Measurements from ENCODE around the gene BCO2.
"Not testable (repeated sequence)": the region's sequence is repeated elsewhere in the genome, so short reads cannot be mapped to it uniquely, and the experiment has no call there.

The BCO2 gene

DNA sequence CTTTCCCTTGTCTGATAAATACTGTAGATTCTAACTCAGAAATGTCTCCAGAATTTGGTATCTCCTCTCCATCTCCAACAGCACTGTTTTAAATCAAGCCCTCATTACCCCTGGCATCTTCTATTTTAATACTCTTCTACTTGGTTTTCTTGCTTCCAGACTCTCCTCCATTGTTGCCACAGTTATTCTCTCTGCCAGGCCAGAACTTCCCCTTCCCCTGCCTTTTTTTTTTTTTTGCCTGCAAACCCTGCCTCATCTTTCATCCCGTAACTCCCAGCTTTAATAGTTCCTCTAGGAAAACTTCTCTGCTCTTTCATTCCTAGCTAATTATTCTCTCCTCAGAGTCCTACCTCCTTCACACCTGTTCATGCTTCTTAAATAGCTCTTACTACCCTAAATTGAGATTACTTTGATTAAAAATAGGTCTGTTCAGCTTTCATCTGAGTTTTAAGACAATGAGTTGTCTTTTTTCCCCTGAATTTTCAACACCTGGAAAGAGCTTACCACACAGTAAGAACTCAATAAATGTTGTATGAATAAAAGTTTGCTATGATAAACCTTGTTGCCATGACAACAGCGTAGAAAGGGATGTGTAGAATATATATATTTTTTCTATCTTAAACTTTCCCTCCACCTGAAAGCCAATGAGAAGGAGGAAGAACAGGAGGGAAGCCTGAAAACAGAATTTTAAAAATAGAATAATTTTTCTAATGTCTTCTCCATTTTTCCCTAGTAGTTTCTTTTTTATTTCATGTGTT lies 15.0 kb upstream of the BCO2 start:
- Histone ChIP-seq H3K9ac (ENCODE audit: low read length) (no peak overlapping the region), H3K79me2 (ENCODE audit: control insufficient read depth, insufficient read depth, low read length, poor library complexity) (no peaks in the 10 kb centered on the region), H3K27me3 (ENCODE audit: insufficient read depth, low read length) (no peaks in the 10 kb centered on the region), H3K4me1 (ENCODE audit: control insufficient read depth in 1 of 2, insufficient read depth in 2 of 2, low read length in 2 of 2) (no peaks in the 10 kb centered on the region), H2BK5ac (ENCODE audit: low read depth, low read length, poor library complexity) (no peak overlapping the region), H3K36me3 (ENCODE audit: control insufficient read depth in 1 of 2, insufficient read depth in 2 of 2, low read length in 2 of 2) (no peaks in the 10 kb centered on the region), H3K23ac (ENCODE audit: low read length) (no peak overlapping the region), H2AK5ac (ENCODE audit: low read length) (no peak overlapping the region), H3K18ac (ENCODE audit: low read length) (no peak overlapping the region), H3K9me3 (ENCODE audit: insufficient read depth, low read depth, low read length) (no peaks in the 10 kb centered on the region), H3K27ac (ENCODE audit: low read depth, low read length) (no peak overlapping the region), H3K14ac (ENCODE audit: low read length) (no peak overlapping the region), H4K12ac (ENCODE audit: low read depth, low read length) (no peak overlapping the region), H4K8ac (ENCODE audit: low read depth, low read length) (no peak overlapping the region), H4K91ac (ENCODE audit: low read depth, low read length) (no peak overlapping the region), H2BK12ac (ENCODE audit: low read length) (no peak overlapping the region), H3K4ac (ENCODE audit: low read depth, low read length) (no peak overlapping the region), H3K4me2 (ENCODE audit: low read length) (no peak overlapping the region), H3K4me3 (ENCODE audit: low read depth, low read length) (no peak overlapping the region), H3K79me1 (ENCODE audit: low read length) (no peaks in the 10 kb centered on the region), H2AFZ (ENCODE audit: insufficient read depth, low read length, poor library complexity) (no peak overlapping the region), H2BK120ac (ENCODE audit: insufficient read depth, low read length, poor library complexity) (no peak overlapping the region)
- no CpG with 5 or more reads among the region's 2 CpGs for WGBS (ENCODE audit: extremely low coverage, insufficient coverage, insufficient read length)
- no peak for DNase-seq

DNA sequence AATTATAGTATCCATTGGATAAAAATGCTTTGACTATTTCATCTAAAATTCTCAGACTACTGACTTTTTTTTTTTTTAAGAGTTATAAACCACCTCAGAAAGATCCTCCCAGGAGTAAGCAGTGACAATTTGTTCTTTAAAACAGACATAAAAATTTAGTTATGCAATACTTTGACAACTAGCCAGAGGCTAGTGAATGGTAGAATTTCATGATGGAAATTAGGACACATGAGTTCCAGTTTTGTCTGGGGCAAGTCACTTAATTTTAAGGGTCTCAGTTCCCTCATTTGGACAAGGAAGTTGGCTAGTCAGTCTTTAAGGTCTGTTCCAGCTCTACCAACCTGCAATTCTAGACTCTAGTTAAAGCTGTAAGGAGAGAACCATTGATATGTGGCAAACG lies 14.3 kb upstream of the BCO2 start:
- Histone ChIP-seq H2BK120ac (ENCODE audit: insufficient read depth, low read length, poor library complexity) (no peak overlapping the region), H3K4me3 (ENCODE audit: low read depth, low read length) (no peak overlapping the region), H3K4ac (ENCODE audit: low read depth, low read length) (no peak overlapping the region), H3K36me3 (ENCODE audit: control insufficient read depth in 1 of 2, insufficient read depth in 2 of 2, low read length in 2 of 2) (no peaks in the 10 kb centered on the region), H2BK5ac (ENCODE audit: low read depth, low read length, poor library complexity) (no peak overlapping the region), H3K4me1 (ENCODE audit: control insufficient read depth in 1 of 2, insufficient read depth in 2 of 2, low read length in 2 of 2) (no peaks in the 10 kb centered on the region), H3K79me2 (ENCODE audit: control insufficient read depth, insufficient read depth, low read length, poor library complexity) (no peaks in the 10 kb centered on the region), H3K9ac (ENCODE audit: low read length) (no peak overlapping the region), H2BK12ac (ENCODE audit: low read length) (no peak overlapping the region), H4K8ac (ENCODE audit: low read depth, low read length) (no peak overlapping the region), H4K12ac (ENCODE audit: low read depth, low read length) (no peak overlapping the region), H3K27me3 (ENCODE audit: insufficient read depth, low read length) (no peaks in the 10 kb centered on the region), H3K9me3 (ENCODE audit: insufficient read depth, low read depth, low read length) (no peaks in the 10 kb centered on the region), H4K91ac (ENCODE audit: low read depth, low read length) (no peak overlapping the region), H2AFZ (ENCODE audit: insufficient read depth, low read length, poor library complexity) (no peak overlapping the region), H3K79me1 (ENCODE audit: low read length) (no peaks in the 10 kb centered on the region), H3K18ac (ENCODE audit: low read length) (no peak overlapping the region), H3K4me2 (ENCODE audit: low read length) (no peak overlapping the region), H3K14ac (ENCODE audit: low read length) (no peak overlapping the region), H3K27ac (ENCODE audit: low read depth, low read length) (no peak overlapping the region), H3K23ac (ENCODE audit: low read length) (no peak overlapping the region), H2AK5ac (ENCODE audit: low read length) (no peak overlapping the region)
- WGBS (ENCODE audit: extremely low coverage, insufficient coverage, insufficient read length), result no CpG with 5 or more reads among the region's 1 CpG
- no peak for DNase-seq

DNA sequence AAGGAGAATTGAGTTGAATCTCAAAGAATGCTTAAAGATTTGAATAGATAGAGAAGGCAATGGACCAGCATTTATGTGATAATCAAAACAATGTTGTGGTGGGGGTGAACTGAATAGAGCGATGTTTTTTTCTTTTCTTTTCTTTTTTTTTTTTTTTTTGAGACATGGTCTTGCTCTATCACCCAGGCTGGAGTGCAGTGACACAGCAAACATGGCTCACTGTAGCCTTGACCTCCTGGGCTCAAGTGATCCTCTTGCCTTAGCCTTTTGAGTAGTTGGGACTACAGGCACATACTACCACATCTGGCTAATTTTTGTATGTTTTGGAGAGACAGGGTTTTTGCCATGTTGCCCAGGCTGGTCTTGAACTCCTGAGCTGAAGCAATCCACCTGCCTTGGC lies 13.1 kb upstream of the BCO2 start:
- H2AK5ac ChIP-seq (ENCODE audit: low read length); H4K8ac ChIP-seq (ENCODE audit: low read depth, low read length); H2BK120ac ChIP-seq (ENCODE audit: insufficient read depth, low read length, poor library complexity); H3K14ac ChIP-seq (ENCODE audit: low read length); H3K9ac ChIP-seq (ENCODE audit: low read length); H3K23ac ChIP-seq (ENCODE audit: low read length); H2BK12ac ChIP-seq (ENCODE audit: low read length); H3K18ac ChIP-seq (ENCODE audit: low read length); H3K27me3 ChIP-seq (ENCODE audit: insufficient read depth, low read length); H3K9me3 ChIP-seq (ENCODE audit: insufficient read depth, low read depth, low read length); H3K4ac ChIP-seq (ENCODE audit: low read depth, low read length); H3K79me1 ChIP-seq (ENCODE audit: low read length); H3K4me1 ChIP-seq (ENCODE audit: control insufficient read depth in 1 of 2, insufficient read depth in 2 of 2, low read length in 2 of 2); DNase-seq; H3K79me2 ChIP-seq (ENCODE audit: control insufficient read depth, insufficient read depth, low read length, poor library complexity); H4K12ac ChIP-seq (ENCODE audit: low read depth, low read length); H2AFZ ChIP-seq (ENCODE audit: insufficient read depth, low read length, poor library complexity); H2BK5ac ChIP-seq (ENCODE audit: low read depth, low read length, poor library complexity); H3K27ac ChIP-seq (ENCODE audit: low read depth, low read length); H4K91ac ChIP-seq (ENCODE audit: low read depth, low read length); H3K4me3 ChIP-seq (ENCODE audit: low read depth, low read length); H3K4me2 ChIP-seq (ENCODE audit: low read length); H3K36me3 ChIP-seq (ENCODE audit: control insufficient read depth in 1 of 2, insufficient read depth in 2 of 2, low read length in 2 of 2): not testable (repeated sequence)
- no CpG with 5 or more reads among the region's 1 CpG for WGBS (ENCODE audit: extremely low coverage, insufficient coverage, insufficient read length)

DNA sequence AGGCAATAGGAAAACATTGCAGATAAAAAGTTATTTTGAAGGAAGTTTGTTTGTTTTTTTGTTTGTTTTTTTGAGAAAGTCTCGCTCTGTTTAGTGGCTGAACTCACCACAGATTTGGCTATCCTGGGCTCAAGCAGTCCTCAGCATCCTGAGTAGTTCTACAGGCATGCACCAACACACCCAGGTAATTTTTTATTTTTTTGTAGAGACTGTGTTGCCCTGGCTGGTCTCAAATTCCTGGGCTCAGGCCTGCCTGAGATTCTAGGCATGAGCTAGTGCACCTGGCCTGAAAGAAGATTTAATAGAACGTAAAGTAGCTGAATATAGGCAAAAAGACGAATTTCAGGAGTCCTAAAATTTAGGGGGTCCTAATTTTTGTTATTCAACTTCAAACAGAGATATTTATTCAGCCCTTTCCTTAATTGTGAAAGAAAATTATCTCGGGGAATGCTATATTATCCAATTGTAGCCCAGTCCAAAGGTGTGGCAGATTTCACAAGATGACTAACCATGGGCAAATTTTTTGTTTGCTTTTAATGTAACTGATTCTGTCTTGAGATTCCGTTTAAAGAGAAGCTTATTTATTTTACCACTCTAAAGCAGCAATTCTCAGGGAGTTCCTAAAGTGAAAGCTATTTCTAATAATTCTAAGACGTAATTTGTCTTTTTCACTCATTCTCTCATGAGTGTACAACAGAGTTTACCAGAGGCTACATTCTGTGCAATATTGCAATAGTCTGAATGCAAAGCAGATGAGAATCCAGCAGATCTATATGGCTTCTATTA lies 12.4 kb upstream of the BCO2 start:
- Histone ChIP-seq H3K27me3 (ENCODE audit: insufficient read depth, low read length) (no peaks in the 10 kb centered on the region), H3K18ac (ENCODE audit: low read length) (no peak overlapping the region), H3K4me2 (ENCODE audit: low read length) (no peak overlapping the region), H3K4me1 (ENCODE audit: control insufficient read depth in 1 of 2, insufficient read depth in 2 of 2, low read length in 2 of 2) (no peaks in the 10 kb centered on the region), H3K79me1 (ENCODE audit: low read length) (no peaks in the 10 kb centered on the region), H3K27ac (ENCODE audit: low read depth, low read length) (no peak overlapping the region), H2BK120ac (ENCODE audit: insufficient read depth, low read length, poor library complexity) (no peak overlapping the region), H3K36me3 (ENCODE audit: control insufficient read depth in 1 of 2, insufficient read depth in 2 of 2, low read length in 2 of 2) (no peaks in the 10 kb centered on the region), H2AFZ (ENCODE audit: insufficient read depth, low read length, poor library complexity) (no peak overlapping the region), H3K9me3 (ENCODE audit: insufficient read depth, low read depth, low read length) (no peaks in the 10 kb centered on the region), H4K8ac (ENCODE audit: low read depth, low read length) (no peak overlapping the region), H3K23ac (ENCODE audit: low read length) (no peak overlapping the region), H4K12ac (ENCODE audit: low read depth, low read length) (no peak overlapping the region), H3K14ac (ENCODE audit: low read length) (no peak overlapping the region), H2BK12ac (ENCODE audit: low read length) (no peak overlapping the region), H2BK5ac (ENCODE audit: low read depth, low read length, poor library complexity) (no peak overlapping the region), H3K4me3 (ENCODE audit: low read depth, low read length) (no peak overlapping the region), H3K4ac (ENCODE audit: low read depth, low read length) (no peak overlapping the region), H4K91ac (ENCODE audit: low read depth, low read length) (no peak overlapping the region), H3K9ac (ENCODE audit: low read length) (no peak overlapping the region), H3K79me2 (ENCODE audit: control insufficient read depth, insufficient read depth, low read length, poor library complexity) (no peaks in the 10 kb centered on the region), H2AK5ac (ENCODE audit: low read length) (no peak overlapping the region)
- DNase-seq, result no peak
- WGBS (ENCODE audit: extremely low coverage, insufficient coverage, insufficient read length), result 100% methylated on average over 1 of the region's 6 CpGs
